A549 (cell line): ENCODE data around the gene TIRAP.

Experiments used
- PHF8 ChIP-seq: fragments of 200-600 bp; sonication (generic); IDR thresholded peaks from 2 replicates; pipeline ENCODE4 v1.6.1; 2016; ENCODE audit warnings: low read depth, mild to moderate bottlenecking, antibody characterized with exemption, moderate library complexity, borderline replicate concordance
- TF ChIP-seq, protein P1 (sequence below): fragments of >200 bp; sonication (Bioruptor Twin); formaldehyde crosslinking; IDR thresholded peaks from 3 replicates; pipeline ENCODE4 v1.5.1; 2016

- TF ChIP-seq, protein P1, sequence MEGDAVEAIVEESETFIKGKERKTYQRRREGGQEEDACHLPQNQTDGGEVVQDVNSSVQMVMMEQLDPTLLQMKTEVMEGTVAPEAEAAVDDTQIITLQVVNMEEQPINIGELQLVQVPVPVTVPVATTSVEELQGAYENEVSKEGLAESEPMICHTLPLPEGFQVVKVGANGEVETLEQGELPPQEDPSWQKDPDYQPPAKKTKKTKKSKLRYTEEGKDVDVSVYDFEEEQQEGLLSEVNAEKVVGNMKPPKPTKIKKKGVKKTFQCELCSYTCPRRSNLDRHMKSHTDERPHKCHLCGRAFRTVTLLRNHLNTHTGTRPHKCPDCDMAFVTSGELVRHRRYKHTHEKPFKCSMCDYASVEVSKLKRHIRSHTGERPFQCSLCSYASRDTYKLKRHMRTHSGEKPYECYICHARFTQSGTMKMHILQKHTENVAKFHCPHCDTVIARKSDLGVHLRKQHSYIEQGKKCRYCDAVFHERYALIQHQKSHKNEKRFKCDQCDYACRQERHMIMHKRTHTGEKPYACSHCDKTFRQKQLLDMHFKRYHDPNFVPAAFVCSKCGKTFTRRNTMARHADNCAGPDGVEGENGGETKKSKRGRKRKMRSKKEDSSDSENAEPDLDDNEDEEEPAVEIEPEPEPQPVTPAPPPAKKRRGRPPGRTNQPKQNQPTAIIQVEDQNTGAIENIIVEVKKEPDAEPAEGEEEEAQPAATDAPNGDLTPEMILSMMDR = no peak
- no peak for TF ChIP-seq PHF8
Observed at GRCh38 chr11:126281666-126282175, 1.2 kb upstream of the TIRAP start.
